ENCODE data around the gene C21orf91. TPM values are rescaled to one million over a fixed set of nuclear protein-coding genes. Genes with fewer than 3 reads are reported as not detected.
A peak's percentile ranks its signal among the peaks of the same experiment; 100 is the strongest.

The C21orf91 gene
- total RNA-seq, 1 donor from 2014 or later: 22.5 TPM

- peaks cover 17% of the 10 kb centered on the region for H3K9me3 Mint-ChIP-seq
- H3K4me1 Mint-ChIP-seq (ENCODE audit: low read depth): peaks cover 24% of the 10 kb centered on the region
- peak overlapping the region; percentile 100 for H3K27ac Mint-ChIP-seq
- H3K27me3 Mint-ChIP-seq (ENCODE audit: low read depth): no peaks in the 10 kb centered on the region
- H3K36me3 Mint-ChIP-seq (ENCODE audit: low read depth): peaks cover 24% of the 10 kb centered on the region
- DNase-seq (ENCODE audit: low spot score): no peak
- peak overlapping the region; percentile 94 for H3K4me3 Mint-ChIP-seq (ENCODE audit: low read depth)
- intact Hi-C loops (cut with micrococcal nuclease): no loop called here
These were observed 2.0 kb upstream of the C21orf91 start for GRCh38 chr21:17821121-17821520.

GRCh38 chr21:17819877-17820229 lies 697 bp upstream of the C21orf91 start:
- intact Hi-C loops (cut with micrococcal nuclease): loop anchor here (1.0 to 2.0 kb wide), 5 partner anchors 27 to 209 kb away; no protein-coding TSS in a partner anchor
- Mint-ChIP-seq H3K4me1 (ENCODE audit: low read depth) (peaks cover 30% of the 10 kb centered on the region), H3K4me3 (ENCODE audit: low read depth) (peak overlapping the region; percentile 94), H3K9me3 (peaks cover 4% of the 10 kb centered on the region), H3K36me3 (ENCODE audit: low read depth) (peaks cover 25% of the 10 kb centered on the region), H3K27me3 (ENCODE audit: low read depth) (no peaks in the 10 kb centered on the region), H3K27ac (peak overlapping the region; percentile 100)
- DNase-seq (ENCODE audit: low spot score): no peak

- peak; percentile 44 for DNase-seq (ENCODE audit: low spot score)
- H3K4me3 Mint-ChIP-seq (ENCODE audit: low read depth): peak overlapping the region; percentile 89
- peak overlapping the region; percentile 90 for H3K27ac Mint-ChIP-seq
- H3K36me3 Mint-ChIP-seq (ENCODE audit: low read depth): peaks cover 34% of the 10 kb centered on the region
- H3K9me3 Mint-ChIP-seq: no peaks in the 10 kb centered on the region
- H3K27me3 Mint-ChIP-seq (ENCODE audit: low read depth): no peaks in the 10 kb centered on the region
- H3K4me1 Mint-ChIP-seq (ENCODE audit: low read depth): peaks cover 40% of the 10 kb centered on the region
- intact Hi-C loops (cut with micrococcal nuclease): loop anchor here (1.0 to 2.0 kb wide), 6 partner anchors 25 to 207 kb away; no protein-coding TSS in a partner anchor
These were observed 706 bp downstream of the C21orf91 start for GRCh38 chr21:17818186-17819113.

GRCh38 chr21:17813353-17813752 lies 5.8 kb downstream of the C21orf91 start:
- DNase-seq (ENCODE audit: low spot score): no peak
- Mint-ChIP-seq H3K27ac (peak overlapping the region; percentile 26), H3K9me3 (peaks cover 23% of the 10 kb centered on the region), H3K4me3 (ENCODE audit: low read depth) (no peak overlapping the region), H3K27me3 (ENCODE audit: low read depth) (no peaks in the 10 kb centered on the region), H3K4me1 (ENCODE audit: low read depth) (peaks cover 36% of the 10 kb centered on the region), H3K36me3 (ENCODE audit: low read depth) (peaks cover 82% of the 10 kb centered on the region)
- intact Hi-C loops (cut with micrococcal nuclease): no loop called here

GRCh38 chr21:17805966-17806365 lies 13.2 kb downstream of the C21orf91 start:
- peaks cover 19% of the 10 kb centered on the region for H3K4me1 Mint-ChIP-seq (ENCODE audit: low read depth)
- H3K36me3 Mint-ChIP-seq (ENCODE audit: low read depth): peaks cover 93% of the 10 kb centered on the region
- H3K9me3 Mint-ChIP-seq: peaks cover 44% of the 10 kb centered on the region
- H3K4me3 Mint-ChIP-seq (ENCODE audit: low read depth): no peak overlapping the region
- no peaks in the 10 kb centered on the region for H3K27me3 Mint-ChIP-seq (ENCODE audit: low read depth)
- DNase-seq (ENCODE audit: low spot score): no peak
- intact Hi-C loops (cut with micrococcal nuclease): no loop called here
- no peak overlapping the region for H3K27ac Mint-ChIP-seq

GRCh38 chr21:17803536-17803935 lies 15.6 kb downstream of the C21orf91 start:
- peaks cover 25% of the 10 kb centered on the region for H3K4me1 Mint-ChIP-seq (ENCODE audit: low read depth)
- peaks cover 26% of the 10 kb centered on the region for H3K9me3 Mint-ChIP-seq
- no peak for DNase-seq (ENCODE audit: low spot score)
- H3K27me3 Mint-ChIP-seq (ENCODE audit: low read depth): no peaks in the 10 kb centered on the region
- intact Hi-C loops (cut with micrococcal nuclease): no loop called here
- peaks cover 81% of the 10 kb centered on the region for H3K36me3 Mint-ChIP-seq (ENCODE audit: low read depth)
- H3K4me3 Mint-ChIP-seq (ENCODE audit: low read depth): no peak overlapping the region
- no peak overlapping the region for H3K27ac Mint-ChIP-seq

- no peaks in the 10 kb centered on the region for H3K27me3 Mint-ChIP-seq (ENCODE audit: low read depth)
- peaks cover 16% of the 10 kb centered on the region for H3K9me3 Mint-ChIP-seq
- H3K27ac Mint-ChIP-seq: no peak overlapping the region
- peaks cover 71% of the 10 kb centered on the region for H3K36me3 Mint-ChIP-seq (ENCODE audit: low read depth)
- no peak for DNase-seq (ENCODE audit: low spot score)
- intact Hi-C loops (cut with micrococcal nuclease): no loop called here
- H3K4me1 Mint-ChIP-seq (ENCODE audit: low read depth): peaks cover 25% of the 10 kb centered on the region
- no peak overlapping the region for H3K4me3 Mint-ChIP-seq (ENCODE audit: low read depth)
These were observed 16.6 kb downstream of the C21orf91 start for GRCh38 chr21:17802572-17802971.

GRCh38 chr21:17799414-17800164 lies 19.6 kb downstream of the C21orf91 start:
- Mint-ChIP-seq H3K27me3 (ENCODE audit: low read depth) (no peaks in the 10 kb centered on the region), H3K27ac (no peak overlapping the region), H3K36me3 (ENCODE audit: low read depth) (peaks cover 68% of the 10 kb centered on the region), H3K4me1 (ENCODE audit: low read depth) (peaks cover 36% of the 10 kb centered on the region), H3K4me3 (ENCODE audit: low read depth) (no peak overlapping the region), H3K9me3 (peaks cover 4% of the 10 kb centered on the region)
- DNase-seq (ENCODE audit: low spot score): no peak
- intact Hi-C loops (cut with micrococcal nuclease): no loop called here

GRCh38 chr21:17798796-17799195 lies 20.4 kb downstream of the C21orf91 start:
- intact Hi-C loops (cut with micrococcal nuclease): no loop called here
- H3K27ac Mint-ChIP-seq: no peak overlapping the region
- DNase-seq (ENCODE audit: low spot score): no peak
- peaks cover 66% of the 10 kb centered on the region for H3K36me3 Mint-ChIP-seq (ENCODE audit: low read depth)
- H3K27me3 Mint-ChIP-seq (ENCODE audit: low read depth): no peaks in the 10 kb centered on the region
- H3K4me1 Mint-ChIP-seq (ENCODE audit: low read depth): peaks cover 35% of the 10 kb centered on the region
- no peak overlapping the region for H3K4me3 Mint-ChIP-seq (ENCODE audit: low read depth)
- peaks cover 4% of the 10 kb centered on the region for H3K9me3 Mint-ChIP-seq

GRCh38 chr21:17797967-17798366 lies 21.2 kb downstream of the C21orf91 start:
- H3K36me3 Mint-ChIP-seq (ENCODE audit: low read depth): peaks cover 68% of the 10 kb centered on the region
- peaks cover 41% of the 10 kb centered on the region for H3K4me1 Mint-ChIP-seq (ENCODE audit: low read depth)
- no peak for DNase-seq (ENCODE audit: low spot score)
- H3K27ac Mint-ChIP-seq: no peak overlapping the region
- no peaks in the 10 kb centered on the region for H3K27me3 Mint-ChIP-seq (ENCODE audit: low read depth)
- intact Hi-C loops (cut with micrococcal nuclease): no loop called here
- no peak overlapping the region for H3K4me3 Mint-ChIP-seq (ENCODE audit: low read depth)
- H3K9me3 Mint-ChIP-seq: peaks cover 4% of the 10 kb centered on the region

GRCh38 chr21:17796503-17796902 lies 22.7 kb downstream of the C21orf91 start:
- Mint-ChIP-seq H3K4me3 (ENCODE audit: low read depth) (peak overlapping the region; percentile 20), H3K27ac (peak overlapping the region; percentile 69), H3K27me3 (ENCODE audit: low read depth) (no peaks in the 10 kb centered on the region), H3K36me3 (ENCODE audit: low read depth) (peaks cover 63% of the 10 kb centered on the region), H3K4me1 (ENCODE audit: low read depth) (peaks cover 42% of the 10 kb centered on the region), H3K9me3 (peaks cover 4% of the 10 kb centered on the region)
- no peak for DNase-seq (ENCODE audit: low spot score)
- intact Hi-C loops (cut with micrococcal nuclease): loop anchor here (1.0 kb wide), 1 partner anchor 12 kb away; no protein-coding TSS in a partner anchor

- H3K4me3 Mint-ChIP-seq (ENCODE audit: low read depth): peak overlapping the region; percentile 13
- peaks cover 3% of the 10 kb centered on the region for H3K9me3 Mint-ChIP-seq
- no peak for DNase-seq (ENCODE audit: low spot score)
- H3K27ac Mint-ChIP-seq: peak overlapping the region; percentile 69
- no peaks in the 10 kb centered on the region for H3K27me3 Mint-ChIP-seq (ENCODE audit: low read depth)
- H3K4me1 Mint-ChIP-seq (ENCODE audit: low read depth): peaks cover 46% of the 10 kb centered on the region
- intact Hi-C loops (cut with micrococcal nuclease): loop anchor here (1.0 kb wide), 1 partner anchor 12 kb away; no protein-coding TSS in a partner anchor
- H3K36me3 Mint-ChIP-seq (ENCODE audit: low read depth): peaks cover 63% of the 10 kb centered on the region
These were observed 23.1 kb downstream of the C21orf91 start for GRCh38 chr21:17796037-17796403.

Measured in activated T-helper 2 cell treated with anti-CD3 and anti-CD28 coated beads, Interferon-gamma antibody, Interleukin-2, Interleukin-4, amounts not matched to agents 10 μg/mL and 5 μg/mL and 100 μg/mL, durations not matched to agents 14 hours and 24 hours and 36 hours (primary cell).